Endothelial cell of umbilical vein (primary cell): ENCODE results near the gene USHBP1.

Source experiments
- EZH2 ChIP-seq: IDR thresholded peaks from 2 replicates; pipeline ENCODE4 v1.6.1; 2012; ENCODE audit warnings: borderline replicate concordance, low read depth, mild to moderate bottlenecking, moderate library complexity, low read length, inconsistent platforms; ENCODE audit not compliant: severe bottlenecking
- FOS ChIP-seq: IDR thresholded peaks from 2 replicates; pipeline ENCODE4 v1.6.1; 2011; ENCODE audit warnings: mild to moderate bottlenecking, low read length, moderate library complexity, borderline replicate concordance; ENCODE audit not compliant: insufficient read depth
- GATA2 ChIP-seq: IDR thresholded peaks from 2 replicates; pipeline ENCODE4 v1.7.0; 2011; ENCODE audit warnings: low read depth, mild to moderate bottlenecking, moderate library complexity, mixed read lengths, low read length; ENCODE audit not compliant: insufficient read length, insufficient read depth
- JUN ChIP-seq: IDR thresholded peaks from 2 replicates; pipeline ENCODE4 v1.6.1; 2011; ENCODE audit warnings: borderline replicate concordance, low read depth; ENCODE audit not compliant: insufficient read length, insufficient read depth
- TF ChIP-seq, protein P1 (sequence below), 2 donors: IDR thresholded peaks; 1 replicate in 1 of 2; 2 replicates in 1 of 2; pipeline ENCODE4 v1.5.1; 2011; ENCODE audit warnings: low read length in 2 of 2, mild to moderate bottlenecking in 2 of 2, moderate library complexity in 2 of 2, control low read depth in 1 of 2, inconsistent platforms in 1 of 2, low read depth in 1 of 2; ENCODE audit not compliant: insufficient read depth in 1 of 2; ENCODE audit errors: extremely low read depth in 1 of 2

DNA sequence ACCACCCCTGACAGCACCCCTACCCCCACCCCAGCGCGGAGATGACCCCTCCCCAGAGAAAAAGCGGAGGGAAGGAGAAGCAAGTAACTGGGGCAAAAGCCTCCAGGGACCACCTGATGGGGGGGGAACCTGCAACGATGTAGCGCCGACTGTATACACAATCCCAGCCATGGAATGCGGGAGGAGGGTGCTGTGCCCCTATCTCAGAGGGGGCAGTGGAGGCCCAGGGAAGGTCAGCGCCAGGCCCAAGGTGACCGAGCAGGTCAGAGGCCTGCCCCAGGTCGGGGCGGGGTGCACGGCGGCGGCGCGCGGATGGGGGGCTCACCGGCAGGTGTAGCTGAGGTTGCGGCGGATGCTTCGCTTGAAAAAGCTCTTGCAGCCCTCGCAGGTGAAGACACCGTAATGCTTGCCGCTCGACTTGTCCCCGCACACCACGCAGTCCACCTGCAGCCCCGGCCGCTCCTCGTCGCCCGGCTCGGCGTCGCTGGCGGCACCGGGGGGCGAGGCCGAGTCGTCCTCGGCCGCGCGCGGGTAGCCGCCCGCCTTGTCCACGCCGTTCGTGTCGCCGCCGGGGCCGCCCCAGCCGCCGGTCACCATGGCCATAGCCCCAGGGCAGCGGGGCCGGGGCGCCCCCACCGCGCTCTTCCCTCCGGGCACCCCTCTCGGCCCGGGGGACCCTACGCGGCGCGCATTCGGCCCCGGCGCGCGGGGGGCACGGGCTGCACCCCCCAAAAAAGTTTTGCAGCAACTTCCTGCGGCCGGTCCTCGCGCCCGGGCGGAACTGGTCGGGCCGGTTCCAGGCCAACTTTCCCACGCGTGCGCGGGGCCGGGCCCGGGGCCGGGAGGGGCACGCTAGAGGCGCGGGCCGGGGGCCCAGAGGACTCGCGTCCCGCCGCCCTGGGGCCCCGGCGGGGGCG, 19.7 kb downstream of the USHBP1 start:
- TF ChIP-seq, protein P1, sequence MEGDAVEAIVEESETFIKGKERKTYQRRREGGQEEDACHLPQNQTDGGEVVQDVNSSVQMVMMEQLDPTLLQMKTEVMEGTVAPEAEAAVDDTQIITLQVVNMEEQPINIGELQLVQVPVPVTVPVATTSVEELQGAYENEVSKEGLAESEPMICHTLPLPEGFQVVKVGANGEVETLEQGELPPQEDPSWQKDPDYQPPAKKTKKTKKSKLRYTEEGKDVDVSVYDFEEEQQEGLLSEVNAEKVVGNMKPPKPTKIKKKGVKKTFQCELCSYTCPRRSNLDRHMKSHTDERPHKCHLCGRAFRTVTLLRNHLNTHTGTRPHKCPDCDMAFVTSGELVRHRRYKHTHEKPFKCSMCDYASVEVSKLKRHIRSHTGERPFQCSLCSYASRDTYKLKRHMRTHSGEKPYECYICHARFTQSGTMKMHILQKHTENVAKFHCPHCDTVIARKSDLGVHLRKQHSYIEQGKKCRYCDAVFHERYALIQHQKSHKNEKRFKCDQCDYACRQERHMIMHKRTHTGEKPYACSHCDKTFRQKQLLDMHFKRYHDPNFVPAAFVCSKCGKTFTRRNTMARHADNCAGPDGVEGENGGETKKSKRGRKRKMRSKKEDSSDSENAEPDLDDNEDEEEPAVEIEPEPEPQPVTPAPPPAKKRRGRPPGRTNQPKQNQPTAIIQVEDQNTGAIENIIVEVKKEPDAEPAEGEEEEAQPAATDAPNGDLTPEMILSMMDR (IDR thresholded peaks at IDR 0.05; ENCODE audit: extremely low read depth in 1 of 2, insufficient read depth in 1 of 2, low read depth in 1 of 2, low read length in 2 of 2) = no peak
- TF ChIP-seq FOS = no peak
- no peak for TF ChIP-seq JUN
- TF ChIP-seq EZH2 = no peak
- TF ChIP-seq GATA2 = no peak
